Measurements from ENCODE around the gene IPPK.

DNA sequence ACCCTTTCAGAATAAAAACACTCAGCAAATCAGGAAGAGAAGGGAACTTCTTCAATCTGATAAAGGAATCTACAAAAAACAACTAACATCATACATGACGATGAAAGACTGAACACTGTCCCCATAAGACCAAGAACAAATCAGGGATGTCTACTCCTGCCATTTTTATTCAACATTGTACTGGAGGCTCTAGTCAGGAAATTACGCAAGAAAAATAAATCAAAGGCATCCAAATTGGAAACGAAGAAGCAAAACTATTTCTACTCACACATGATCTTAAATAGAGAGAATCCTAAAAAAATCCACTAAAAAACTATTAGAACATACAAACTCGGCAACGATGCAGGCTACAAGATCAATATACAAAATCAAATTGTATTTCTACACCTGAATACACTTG is 42.3 kb downstream of the IPPK start:
- TF ChIP-seq POLR2A (IDR thresholded peaks at IDR 0.05; ENCODE audit: low read depth, low read length) (no peak), TAF1 (IDR thresholded peaks at IDR 0.05; ENCODE audit: borderline replicate concordance, low read depth, low read length) (no peak), POLR2AphosphoS5 (IDR thresholded peaks at IDR 0.05; ENCODE audit: low read depth, low read length) (no peak)

Data from GM12892 (cell line).